GM12874 (cell line): Measurements from ENCODE around the gene CRADD.

Experiments
- CTCF ChIP-seq: IDR thresholded peaks from 2 replicates; pipeline ENCODE4 v1.5.1; 2011; ENCODE audit warnings: low read depth, mild to moderate bottlenecking, control low read depth, low read length, moderate library complexity; ENCODE audit not compliant: insufficient read depth

CRADD gene

GRCh38 chr12:93784339-93785086 lies 107.3 kb downstream of the CRADD start:
- no peak for TF ChIP-seq CTCF

GRCh38 chr12:93785249-93786010 lies 108.3 kb downstream of the CRADD start:
- TF ChIP-seq CTCF, result no peak

GRCh38 chr12:93786656-93787397 lies 109.7 kb downstream of the CRADD start:
- TF ChIP-seq CTCF, result no peak

GRCh38 chr12:93788853-93789252 lies 111.7 kb downstream of the CRADD start:
- no peak for TF ChIP-seq CTCF

GRCh38 chr12:93789767-93790166 lies 112.6 kb downstream of the CRADD start:
- no peak for TF ChIP-seq CTCF

GRCh38 chr12:93790472-93791152 lies 113.4 kb downstream of the CRADD start:
- TF ChIP-seq CTCF, result no peak
